HG03521 (cell line): ENCODE measurements around the gene NECAB2.

ENCODE experiments used
- ATAC-seq: cut with Tn5 transposase; IDR thresholded peaks from one replicate; pipeline ENCODE4 v1.9.1; 2021; ENCODE audit warnings: mild to moderate bottlenecking, moderate library complexity; ENCODE audit not compliant: unreplicated experiment

Gene NECAB2

GRCh38 chr16:84016477-84016876 is 48.4 kb downstream of the NECAB2 start:
- no peak for ATAC-seq

- ATAC-seq = no peak
These were observed 50.7 kb downstream of the NECAB2 start for GRCh38 chr16:84018710-84019109.

- no peak for ATAC-seq
These were observed 52.3 kb downstream of the NECAB2 start for GRCh38 chr16:84020353-84020752.

GRCh38 chr16:84021488-84021887 is 53.4 kb downstream of the NECAB2 start:
- ATAC-seq = no peak

- no peak for ATAC-seq
These were observed 54.6 kb downstream of the NECAB2 start for GRCh38 chr16:84022644-84023043.

GRCh38 chr16:84024854-84025253 is 56.8 kb downstream of the NECAB2 start:
- no peak for ATAC-seq

GRCh38 chr16:84026606-84027005 is 58.6 kb downstream of the NECAB2 start:
- no peak for ATAC-seq

- no peak for ATAC-seq
These were observed 59.6 kb downstream of the NECAB2 start for GRCh38 chr16:84027625-84028024.

- no peak for ATAC-seq
These were observed 61.4 kb downstream of the NECAB2 start for GRCh38 chr16:84029297-84030047.

- no peak for ATAC-seq
These were observed 63.5 kb downstream of the NECAB2 start for GRCh38 chr16:84031556-84031955.

- ATAC-seq = no peak
These were observed 64.6 kb downstream of the NECAB2 start for GRCh38 chr16:84032458-84033178.

- ATAC-seq = no peak
These were observed 65.5 kb downstream of the NECAB2 start for GRCh38 chr16:84033251-84034195.

- no peak for ATAC-seq
These were observed 66.5 kb downstream of the NECAB2 start for GRCh38 chr16:84034516-84034915.

GRCh38 chr16:84036131-84036530 is 68.1 kb downstream of the NECAB2 start:
- no peak for ATAC-seq

GRCh38 chr16:84036982-84037425 is 69.0 kb downstream of the NECAB2 start:
- ATAC-seq = no peak

GRCh38 chr16:84038469-84038868 is 70.4 kb downstream of the NECAB2 start:
- ATAC-seq = no peak

GRCh38 chr16:84039696-84040095 is 71.7 kb downstream of the NECAB2 start:
- ATAC-seq = no peak

GRCh38 chr16:84040226-84040822 is 72.3 kb downstream of the NECAB2 start:
- ATAC-seq = no peak

GRCh38 chr16:84040823-84041820 is 73.1 kb downstream of the NECAB2 start:
- ATAC-seq = no peak

GRCh38 chr16:84041881-84042280 is 73.8 kb downstream of the NECAB2 start:
- ATAC-seq = no peak
